Upper lobe of right lung (tissue), 1 donor: ENCODE measurements around the gene DKK3. TPM values are rescaled to one million over a fixed set of nuclear protein-coding genes. Genes with fewer than 3 reads are reported as not detected.

Experiments
- ATAC-seq: fragments of 200-7000 bp; cut with Tn5 transposase; one replicate; pipeline ENCODE4 v1.9.1; 2020; ENCODE audit warnings: mild to moderate bottlenecking, moderate library complexity
- DNase-seq: peaks from one replicate; pipeline ENCODE4 v3.0.0-alpha.2; 2020
- H3K27ac ChIP-seq: fragments of 200-600 bp; one replicate; pipeline ENCODE4 v1.8.0; 2022
- H3K27me3 ChIP-seq: fragments of 200-600 bp; one replicate; pipeline ENCODE4 v1.8.0; 2022; ENCODE audit warnings: mild to moderate bottlenecking
- H3K36me3 ChIP-seq: fragments of 200-600 bp; one replicate; pipeline ENCODE4 v1.8.0; 2022
- H3K4me1 ChIP-seq: fragments of 200-600 bp; one replicate; pipeline ENCODE4 v1.8.0; 2022
- H3K4me3 ChIP-seq: fragments of 200-600 bp; one replicate; pipeline ENCODE4 v1.8.0; 2022; ENCODE audit warnings: mild to moderate bottlenecking
- H3K9me3 ChIP-seq: fragments of 200-600 bp; one replicate; pipeline ENCODE4 v1.8.0; 2022
- intact Hi-C: fragments of 100-400 bp; cut with DNase I; formaldehyde crosslinking; loops from one replicate; pipeline ENCODE4 v1.11.0; 2022
- total RNA-seq: library from RNA; stranded (reverse); fragmentation: NEBNext Ultra II Directional; extraction: Animal tissue kit (Norgen Biotek cat#: 25700); gene quantifications from one replicate; pipeline ENCODE4 v1.2.1, GENCODE V29; 2021
- TF ChIP-seq, protein P1 (sequence below): fragments of 200-600 bp; IDR thresholded peaks from one replicate; pipeline ENCODE4 v1.8.0; 2022; ENCODE audit warnings: antibody characterized with exemption
- donor health status: DM: no; HTN: yes; CAD: no; lungs with severe emphysema.

DKK3 gene
- total RNA-seq, 1 donor from 2014 or later: 217 TPM

DNA sequence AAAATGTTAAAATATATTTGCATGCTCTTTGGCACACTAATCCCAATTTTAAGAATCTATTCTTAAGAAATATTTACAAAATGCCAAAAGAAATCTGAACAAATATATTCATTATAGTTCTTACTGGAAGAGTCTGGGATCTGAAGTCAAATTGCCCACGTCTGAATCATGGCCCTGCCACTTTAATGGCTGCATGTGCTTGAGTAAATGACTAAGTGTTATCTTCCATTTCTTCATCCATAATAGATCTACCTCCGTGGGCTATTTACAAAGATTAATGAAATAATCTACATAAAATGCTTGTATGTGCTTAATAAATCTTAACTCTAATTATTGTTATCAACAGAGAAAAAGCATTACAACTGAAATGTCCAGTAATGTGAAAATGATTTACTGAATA lies 24.5 kb upstream of the DKK3 start:
- TF ChIP-seq, protein P1, sequence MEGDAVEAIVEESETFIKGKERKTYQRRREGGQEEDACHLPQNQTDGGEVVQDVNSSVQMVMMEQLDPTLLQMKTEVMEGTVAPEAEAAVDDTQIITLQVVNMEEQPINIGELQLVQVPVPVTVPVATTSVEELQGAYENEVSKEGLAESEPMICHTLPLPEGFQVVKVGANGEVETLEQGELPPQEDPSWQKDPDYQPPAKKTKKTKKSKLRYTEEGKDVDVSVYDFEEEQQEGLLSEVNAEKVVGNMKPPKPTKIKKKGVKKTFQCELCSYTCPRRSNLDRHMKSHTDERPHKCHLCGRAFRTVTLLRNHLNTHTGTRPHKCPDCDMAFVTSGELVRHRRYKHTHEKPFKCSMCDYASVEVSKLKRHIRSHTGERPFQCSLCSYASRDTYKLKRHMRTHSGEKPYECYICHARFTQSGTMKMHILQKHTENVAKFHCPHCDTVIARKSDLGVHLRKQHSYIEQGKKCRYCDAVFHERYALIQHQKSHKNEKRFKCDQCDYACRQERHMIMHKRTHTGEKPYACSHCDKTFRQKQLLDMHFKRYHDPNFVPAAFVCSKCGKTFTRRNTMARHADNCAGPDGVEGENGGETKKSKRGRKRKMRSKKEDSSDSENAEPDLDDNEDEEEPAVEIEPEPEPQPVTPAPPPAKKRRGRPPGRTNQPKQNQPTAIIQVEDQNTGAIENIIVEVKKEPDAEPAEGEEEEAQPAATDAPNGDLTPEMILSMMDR: no peak
- intact Hi-C loops: no loop called here
- H3K27ac ChIP-seq: no peak overlapping the region
- H3K4me1 ChIP-seq: no peaks in the 10 kb centered on the region
- no peaks in the 10 kb centered on the region for H3K36me3 ChIP-seq
- H3K27me3 ChIP-seq: no peaks in the 10 kb centered on the region
- no peak overlapping the region for H3K4me3 ChIP-seq
- ATAC-seq: no peak
- no peaks in the 10 kb centered on the region for H3K9me3 ChIP-seq
- DNase-seq: no peak

DNA sequence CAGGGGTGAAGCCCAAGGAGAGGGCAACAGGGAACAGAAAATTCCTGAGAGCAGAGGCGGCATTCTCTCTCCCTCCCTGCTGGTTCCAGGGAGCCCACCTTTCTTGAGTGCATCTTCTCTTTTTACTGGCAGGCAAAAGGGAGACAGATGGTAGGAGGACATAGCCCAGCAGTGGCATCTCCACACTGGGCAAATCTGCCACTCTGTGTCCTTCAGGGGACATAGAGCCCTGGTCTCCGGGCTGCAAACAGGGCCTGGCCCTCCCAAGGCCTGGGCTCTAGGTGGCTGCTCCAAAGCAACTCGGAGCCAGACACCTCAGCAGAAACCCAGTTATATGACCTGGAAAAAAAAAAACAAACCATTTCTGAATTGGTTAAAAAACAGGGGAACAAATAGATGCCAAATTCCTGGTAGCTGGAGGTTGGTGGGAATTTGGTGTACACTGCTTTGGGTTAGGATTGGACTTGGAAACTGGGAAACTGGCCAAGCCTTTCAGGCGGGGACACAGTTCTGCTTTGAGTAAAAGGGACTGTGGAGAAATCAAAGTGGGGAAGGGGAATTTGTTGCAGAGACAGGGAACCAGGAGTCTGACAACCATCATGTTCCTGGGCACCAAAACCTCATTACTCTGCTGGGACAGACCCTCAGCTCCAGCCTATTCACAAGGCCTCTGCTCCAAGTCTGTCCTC lies 23.6 kb upstream of the DKK3 start:
- Histone ChIP-seq H3K36me3 (no peaks in the 10 kb centered on the region), H3K27ac (no peak overlapping the region), H3K4me1 (no peaks in the 10 kb centered on the region), H3K27me3 (no peaks in the 10 kb centered on the region), H3K4me3 (no peak overlapping the region), H3K9me3 (no peaks in the 10 kb centered on the region)
- DNase-seq: no peak
- ATAC-seq: no peak
- TF ChIP-seq, protein P1: no peak
- intact Hi-C loops: no loop called here

DNA sequence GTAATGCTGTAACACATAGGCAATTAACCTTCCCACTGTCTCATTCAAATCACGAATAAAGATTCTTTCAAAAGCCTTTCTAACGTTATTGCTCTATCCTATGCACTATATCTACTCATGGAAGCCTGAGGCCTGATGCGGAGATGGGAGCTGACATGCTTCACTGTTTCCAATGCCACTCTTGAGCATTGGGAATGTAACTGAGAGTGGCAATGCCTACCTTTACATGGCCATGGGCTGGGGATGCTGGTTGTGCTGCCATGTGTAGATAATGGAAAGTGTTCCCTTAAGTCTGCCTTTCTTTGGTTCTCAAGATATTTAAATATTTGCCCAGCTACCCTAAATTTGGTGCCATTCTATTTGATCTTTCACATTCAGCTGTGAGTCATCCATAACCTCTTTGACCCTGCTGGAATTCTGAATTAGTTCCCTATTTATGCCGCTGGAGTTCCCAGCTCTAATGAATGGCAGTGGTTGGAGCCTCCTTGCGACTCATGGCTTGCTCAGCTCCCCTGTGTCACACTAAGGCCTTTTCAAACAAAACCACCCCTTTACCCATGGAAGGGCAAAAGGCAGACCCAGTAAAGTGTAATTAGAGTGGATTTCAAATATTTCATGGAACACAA lies 21.4 kb upstream of the DKK3 start:
- Histone ChIP-seq H3K27ac (no peak overlapping the region), H3K4me1 (no peaks in the 10 kb centered on the region), H3K9me3 (no peaks in the 10 kb centered on the region), H3K4me3 (no peak overlapping the region), H3K27me3 (no peaks in the 10 kb centered on the region), H3K36me3 (no peaks in the 10 kb centered on the region)
- DNase-seq: no peak
- intact Hi-C loops: no loop called here
- TF ChIP-seq, protein P1: no peak
- no peak for ATAC-seq

DNA sequence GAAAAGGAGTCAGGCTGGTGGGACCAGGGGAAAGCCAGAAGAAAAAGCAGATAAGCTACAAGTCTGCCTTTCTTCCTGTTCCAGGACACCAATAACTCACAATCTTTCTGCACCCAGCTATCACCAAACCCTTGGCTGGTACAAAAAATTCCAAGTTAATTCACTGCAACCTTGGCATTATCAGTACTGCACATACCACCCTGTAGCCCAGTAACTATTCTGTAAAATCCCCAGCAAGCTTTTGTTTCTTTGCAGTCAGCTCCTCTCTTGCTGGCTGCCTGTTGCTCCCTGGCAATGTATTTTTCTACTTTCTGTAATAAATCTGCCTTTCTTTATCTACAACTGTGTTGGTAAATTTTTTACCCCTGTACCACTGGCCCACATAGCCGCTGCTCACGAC lies 20.7 kb upstream of the DKK3 start:
- TF ChIP-seq, protein P1: no peak
- no peak overlapping the region for H3K27ac ChIP-seq
- no peak for ATAC-seq
- H3K4me1 ChIP-seq: no peaks in the 10 kb centered on the region
- no peak for DNase-seq
- H3K4me3 ChIP-seq: no peak overlapping the region
- intact Hi-C loops: no loop called here
- no peaks in the 10 kb centered on the region for H3K36me3 ChIP-seq
- no peaks in the 10 kb centered on the region for H3K27me3 ChIP-seq
- no peaks in the 10 kb centered on the region for H3K9me3 ChIP-seq

DNA sequence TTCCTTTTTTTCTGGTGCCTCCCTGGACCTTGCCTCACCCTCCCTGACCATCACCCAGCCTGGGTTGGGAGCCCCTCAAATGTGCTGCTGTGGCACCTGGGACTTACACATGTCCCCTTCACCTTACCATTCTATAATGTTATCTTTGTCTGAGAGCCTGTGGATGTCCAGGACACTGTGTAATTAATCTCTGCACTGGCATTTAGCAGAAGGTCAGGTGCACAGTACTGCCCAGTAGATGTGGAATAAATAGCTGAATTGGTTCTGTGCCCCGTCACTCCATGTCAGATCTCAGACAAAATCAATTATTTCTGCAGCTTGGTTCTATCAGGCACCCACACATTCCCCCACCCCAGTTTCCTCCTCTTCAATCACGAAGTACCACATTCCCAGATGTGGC lies 19.9 kb upstream of the DKK3 start:
- ATAC-seq (no peak), DNase-seq (no peak)
- intact Hi-C loops: no loop called here
- H3K4me1 ChIP-seq: no peaks in the 10 kb centered on the region
- H3K27me3 ChIP-seq: no peaks in the 10 kb centered on the region
- no peaks in the 10 kb centered on the region for H3K36me3 ChIP-seq
- H3K27ac ChIP-seq: no peak overlapping the region
- TF ChIP-seq, protein P1: no peak
- no peak overlapping the region for H3K4me3 ChIP-seq
- H3K9me3 ChIP-seq: no peaks in the 10 kb centered on the region
